GM18519 (cell line): ENCODE results near the gene FBXL2.
"Not testable (repeated sequence)": the region's sequence is repeated elsewhere in the genome, so short reads cannot be mapped to it uniquely, and the experiment has no call there.

Experiments
- ATAC-seq: cut with Tn5 transposase; IDR thresholded peaks from one replicate; pipeline ENCODE4 v1.9.1; 2021; ENCODE audit warnings: mild to moderate bottlenecking, moderate library complexity; ENCODE audit not compliant: unreplicated experiment, low FRiP score

FBXL2 gene

DNA sequence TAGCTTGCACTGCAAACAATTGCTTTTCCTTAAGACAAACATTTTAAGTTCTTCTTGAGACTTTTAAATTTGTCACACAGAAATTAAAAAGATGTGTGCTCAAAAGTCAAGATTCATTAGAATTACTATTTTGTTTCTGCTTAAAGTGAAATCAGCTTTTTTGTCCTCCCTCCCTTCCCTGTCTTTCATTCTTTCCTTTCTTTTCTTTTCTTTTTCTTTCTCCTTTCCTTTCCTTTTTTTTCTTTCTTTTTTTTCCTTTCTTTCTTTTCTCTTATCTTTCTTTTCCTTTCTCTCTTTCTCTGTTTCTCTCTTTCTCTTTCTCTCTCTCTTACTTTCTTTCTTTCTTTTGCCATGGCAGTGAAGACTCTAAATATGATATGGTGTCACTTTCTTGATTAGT is 37.8 kb downstream of the FBXL2 start:
- no peak for ATAC-seq

- no peak for ATAC-seq
Observed at GRCh38 chr3:33315826-33316225, 38.6 kb downstream of the FBXL2 start.

- ATAC-seq = no peak
Observed at GRCh38 chr3:33317963-33318709, 40.9 kb downstream of the FBXL2 start.

GRCh38 chr3:33318710-33319380 is 41.6 kb downstream of the FBXL2 start:
- no peak for ATAC-seq

DNA sequence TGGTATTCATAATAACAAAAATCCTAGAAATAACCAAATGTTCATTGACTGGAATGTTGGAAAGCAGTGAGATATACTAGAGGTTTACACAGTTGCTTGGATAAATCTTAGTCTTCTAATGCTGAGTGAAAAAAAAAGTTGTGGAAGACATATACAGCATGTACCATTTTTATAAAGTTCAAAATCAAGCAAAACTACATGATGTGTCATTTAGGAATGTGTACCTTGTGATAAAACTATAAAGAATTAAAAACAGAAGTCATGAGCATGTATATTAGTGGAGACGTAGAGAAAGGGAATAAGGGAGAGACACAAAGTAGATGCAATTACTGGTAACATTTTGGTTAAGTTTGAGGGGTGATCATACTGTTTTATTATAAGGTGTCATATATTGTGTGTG is 45.2 kb downstream of the FBXL2 start:
- no peak for ATAC-seq

GRCh38 chr3:33331414-33331813 is 54.2 kb downstream of the FBXL2 start:
- no peak for ATAC-seq

DNA sequence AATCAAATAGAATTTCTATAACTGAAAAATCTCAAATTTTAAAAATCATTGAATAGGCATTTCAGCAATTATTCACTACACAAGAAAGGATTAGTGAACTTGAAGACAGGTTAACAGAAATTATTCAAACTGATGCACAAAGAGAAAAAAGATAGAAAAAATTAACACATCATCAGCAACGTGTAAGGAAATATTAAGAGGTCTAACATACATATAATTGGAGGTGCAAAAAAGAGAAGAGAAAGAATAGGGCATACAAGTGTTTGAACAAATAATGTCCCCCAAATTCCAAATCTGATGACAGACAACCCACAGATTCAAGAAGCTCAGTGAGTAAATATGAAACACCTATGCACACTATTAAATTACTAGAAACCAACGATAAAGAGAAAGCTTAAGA is 57.1 kb downstream of the FBXL2 start:
- ATAC-seq = no peak

DNA sequence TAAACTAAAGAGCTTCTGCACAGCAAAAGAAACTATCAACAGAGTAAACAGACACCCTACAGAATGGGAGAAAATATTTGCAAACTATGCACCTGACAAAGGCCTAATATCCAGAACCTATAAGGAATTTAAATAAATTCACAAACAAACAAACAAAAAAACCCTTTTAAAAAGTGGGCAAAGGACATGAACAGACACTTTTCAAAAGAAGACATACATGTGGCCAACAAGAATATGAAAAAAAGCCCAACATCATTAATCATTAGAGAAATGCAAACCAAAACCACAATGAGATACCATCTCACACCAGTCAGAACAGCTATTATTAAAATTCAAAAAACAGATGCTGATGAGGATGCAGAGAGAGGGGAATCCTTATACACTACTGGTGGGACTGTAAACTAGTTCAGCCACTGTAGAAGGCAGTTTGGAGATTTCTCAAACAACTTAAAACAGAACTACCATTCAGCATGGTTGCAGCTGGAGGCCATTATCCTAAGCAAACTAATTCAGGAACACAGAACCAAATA is 61.8 kb downstream of the FBXL2 start:
- not testable (repeated sequence) for ATAC-seq

DNA sequence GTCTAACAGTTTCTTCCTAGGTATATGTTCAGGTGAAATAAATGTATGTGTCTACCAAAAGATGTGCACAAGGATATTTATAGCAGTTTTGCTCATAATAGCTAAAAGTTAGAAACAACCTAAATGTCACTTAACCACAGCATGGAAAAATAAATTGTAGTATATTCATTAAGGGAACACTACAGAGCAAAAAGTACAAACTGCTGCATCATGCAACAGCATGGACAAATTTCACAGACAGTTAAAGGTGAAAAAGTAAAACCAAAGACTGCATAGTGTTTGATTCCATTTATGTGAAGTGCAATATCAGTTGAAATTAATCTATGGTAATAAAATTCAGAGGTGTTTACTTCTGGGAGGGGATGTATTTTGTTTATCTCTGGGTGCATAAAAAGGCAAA is 62.5 kb downstream of the FBXL2 start:
- no peak for ATAC-seq

- no peak for ATAC-seq
Observed at GRCh38 chr3:33355611-33356010, 78.4 kb downstream of the FBXL2 start.

DNA sequence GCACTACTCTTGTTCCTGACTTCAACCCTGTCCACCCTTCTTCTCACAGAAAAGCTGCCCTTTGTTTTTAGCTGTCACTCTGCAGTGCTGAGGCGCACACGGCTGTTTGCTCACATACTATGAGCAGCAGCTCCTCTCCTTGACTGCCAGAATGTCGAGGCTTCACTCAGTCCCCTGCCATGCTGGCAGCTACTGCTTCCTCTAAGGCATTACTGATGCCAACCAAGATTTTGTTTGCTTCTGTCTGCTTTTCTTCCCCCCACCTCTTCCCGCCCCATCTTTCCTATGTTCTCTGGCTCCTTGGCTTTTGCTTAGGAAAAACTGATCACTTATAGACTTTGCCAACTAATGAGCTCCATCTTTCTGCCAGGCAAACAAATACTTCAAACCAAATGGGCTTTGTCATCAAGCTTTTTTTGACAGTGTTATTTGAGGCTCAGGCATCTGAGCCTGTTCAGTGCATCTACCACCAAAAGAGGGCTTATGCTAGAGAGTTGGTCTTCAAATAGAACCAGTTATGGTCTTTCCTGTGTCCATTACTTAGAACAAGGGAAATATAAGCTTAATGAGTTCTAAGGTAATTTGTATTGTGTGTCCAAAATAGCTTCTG is 81.0 kb downstream of the FBXL2 start:
- no peak for ATAC-seq

DNA sequence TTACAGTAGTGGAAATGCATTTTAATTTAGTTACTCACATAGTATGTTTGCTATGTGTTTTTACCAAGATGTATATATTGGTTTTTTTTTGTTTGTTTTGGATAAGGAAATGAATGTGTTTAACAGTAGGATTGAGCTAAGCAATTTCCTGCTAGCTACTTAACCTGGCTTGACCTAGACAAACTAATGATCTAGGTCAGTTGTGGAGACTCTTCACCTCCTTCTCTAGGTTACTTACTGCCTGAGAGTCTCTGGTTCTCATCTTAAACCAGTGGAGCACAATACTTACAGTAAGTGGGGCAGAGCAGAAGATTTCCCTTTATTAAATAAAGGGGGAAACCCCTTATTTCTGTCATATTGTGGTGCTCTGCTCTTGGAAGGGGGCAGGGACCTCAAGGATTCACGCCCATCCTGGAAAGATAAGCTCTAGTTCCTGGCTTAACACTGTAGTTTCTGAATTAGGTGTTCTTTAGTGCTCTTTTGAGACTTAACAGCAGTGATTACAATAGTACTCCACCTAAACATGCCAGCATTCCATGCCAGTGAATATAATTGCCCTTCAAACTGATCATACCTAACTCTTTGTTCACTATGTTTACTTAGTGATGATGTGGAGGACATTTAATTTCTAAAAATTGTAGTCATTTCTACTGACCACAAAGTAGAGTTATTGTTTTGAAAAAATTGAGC is 83.0 kb downstream of the FBXL2 start:
- no peak for ATAC-seq

DNA sequence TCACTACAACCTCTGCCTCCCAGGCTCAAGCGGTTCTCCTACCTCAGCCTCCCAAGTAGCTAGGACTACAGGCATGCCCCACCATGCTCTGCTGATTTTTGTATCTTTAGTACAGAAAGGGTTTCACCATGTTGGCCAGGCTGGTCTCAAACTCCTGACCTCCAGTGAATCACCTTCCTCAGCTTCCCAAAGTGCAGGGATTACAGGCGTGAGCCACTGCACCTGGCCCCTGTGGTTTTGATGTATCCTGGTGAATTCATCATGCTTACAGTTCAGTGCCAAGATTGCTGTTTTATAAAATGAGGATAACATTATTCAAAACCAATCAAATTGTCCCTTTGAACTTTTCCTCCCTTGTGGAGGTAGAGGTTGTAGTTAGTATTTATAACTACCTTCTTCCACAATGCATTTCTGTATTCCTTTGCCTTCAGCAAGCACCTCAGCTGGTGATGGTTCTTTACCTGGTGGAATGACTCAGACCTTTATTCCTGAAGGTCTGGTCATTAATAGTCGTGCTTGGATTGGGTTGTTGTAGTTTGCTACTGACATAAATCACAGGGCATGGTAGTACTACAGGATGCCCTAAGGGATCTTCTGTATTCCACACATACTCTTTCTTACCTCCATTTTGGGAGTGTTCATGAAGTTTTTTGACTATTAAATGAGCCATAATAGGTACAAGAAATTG is 86.0 kb downstream of the FBXL2 start:
- ATAC-seq = no peak

GRCh38 chr3:33364060-33364459 is 86.8 kb downstream of the FBXL2 start:
- no peak for ATAC-seq

DNA sequence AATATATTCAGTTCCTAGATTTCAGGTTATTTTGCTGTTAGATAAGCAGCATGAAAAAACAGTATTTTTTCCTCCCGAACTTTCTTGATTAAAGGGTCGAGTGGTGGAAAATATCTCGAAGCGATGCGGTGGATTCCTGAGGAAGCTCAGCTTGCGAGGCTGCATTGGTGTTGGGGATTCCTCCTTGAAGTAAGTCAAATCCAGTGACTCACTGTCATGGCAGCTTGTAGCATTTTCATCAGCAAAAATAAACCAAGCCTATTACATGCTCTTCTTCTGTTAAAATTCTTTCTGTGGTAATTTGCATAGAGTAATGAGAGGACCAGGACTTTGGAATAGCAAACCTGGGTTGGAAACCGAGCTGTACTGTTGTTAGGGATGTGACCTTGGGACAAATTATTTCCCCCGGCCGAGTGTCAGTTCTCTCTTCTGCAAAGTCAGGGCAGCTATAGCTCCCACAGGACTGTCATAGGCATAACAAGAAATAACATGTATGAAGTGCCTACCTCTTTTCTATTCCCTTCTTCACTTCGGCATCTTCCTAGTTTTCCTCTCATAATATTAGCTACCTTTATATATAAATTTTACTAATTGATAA is 87.4 kb downstream of the FBXL2 start:
- ATAC-seq = no peak

DNA sequence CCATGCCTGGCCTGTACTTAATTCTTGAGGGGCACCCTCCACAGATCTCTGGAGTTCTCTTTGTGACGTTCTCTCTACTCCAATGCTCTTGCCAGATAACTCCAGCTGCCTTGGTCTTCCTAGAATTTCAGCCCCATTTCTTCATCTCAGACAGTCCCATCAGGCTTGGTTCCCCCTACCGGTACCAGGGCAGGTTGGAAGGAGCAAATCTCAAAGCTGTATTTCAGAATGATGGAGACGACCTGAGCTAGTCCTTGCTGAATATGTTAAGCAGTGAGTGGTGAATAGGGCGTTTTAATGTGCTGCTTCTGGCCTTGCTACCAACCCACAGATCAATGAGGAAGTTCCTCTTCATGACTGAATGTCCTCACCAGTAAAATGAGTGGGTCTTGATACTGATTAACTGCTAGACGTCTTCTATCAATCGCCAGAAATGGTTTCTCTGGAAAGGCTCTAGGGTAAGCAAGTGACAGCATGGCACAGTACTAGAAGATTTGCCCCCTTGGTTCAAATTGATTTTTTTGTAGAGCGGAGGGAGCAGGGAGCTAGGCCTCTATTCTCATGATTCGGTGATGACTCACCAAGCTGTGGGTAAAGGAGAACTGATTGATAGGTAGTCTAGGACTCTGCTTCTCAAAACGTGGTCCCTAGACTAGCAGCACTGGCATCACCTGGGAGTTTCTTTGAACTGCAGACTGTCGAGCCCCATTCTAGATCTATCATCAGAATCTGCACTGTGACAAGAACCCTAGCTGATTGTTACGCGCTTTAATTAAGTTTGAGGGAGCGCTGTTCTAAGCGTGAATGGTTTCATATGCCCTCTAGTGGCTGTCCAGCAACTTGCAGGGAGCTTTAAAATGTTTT is 95.2 kb downstream of the FBXL2 start:
- ATAC-seq = no peak

DNA sequence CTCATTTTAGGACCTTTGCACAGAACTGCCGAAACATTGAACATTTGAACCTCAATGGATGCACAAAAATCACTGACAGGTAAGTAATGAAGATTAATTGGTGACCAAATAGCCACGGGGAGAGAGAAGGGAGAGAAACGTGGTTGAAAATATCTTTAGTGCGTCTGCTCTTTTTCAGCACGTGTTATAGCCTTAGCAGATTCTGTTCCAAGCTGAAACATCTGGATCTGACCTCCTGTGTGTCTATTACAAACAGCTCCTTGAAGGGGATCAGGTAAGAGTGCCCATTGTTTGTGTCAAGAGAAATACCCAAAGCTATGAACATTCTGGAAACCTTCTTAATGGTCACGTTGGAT is 95.8 kb downstream of the FBXL2 start:
- ATAC-seq = no peak

GRCh38 chr3:33377489-33377888 is 100.2 kb downstream of the FBXL2 start:
- no peak for ATAC-seq

DNA sequence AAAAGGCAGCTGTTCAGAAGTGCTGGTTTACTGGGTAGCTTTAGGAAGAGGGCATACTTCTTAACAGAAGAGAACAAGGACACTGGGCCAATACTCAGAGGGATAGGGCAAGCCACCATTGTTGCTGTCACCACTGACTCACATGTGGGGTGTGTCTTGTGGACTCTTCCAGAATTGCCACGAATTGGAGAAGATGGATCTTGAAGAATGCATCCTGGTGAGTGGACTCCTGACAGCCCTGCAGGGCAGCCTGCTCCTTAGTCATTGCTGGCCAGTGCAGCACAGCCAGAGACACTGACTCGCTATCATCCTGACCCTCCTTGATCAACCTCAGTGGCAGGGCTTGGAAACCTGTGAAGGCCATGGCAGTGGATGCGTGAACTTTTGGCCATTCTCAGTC is 100.7 kb downstream of the FBXL2 start:
- no peak for ATAC-seq
